ENCODE data around the gene ZBTB44. TPM values are rescaled to one million over a fixed set of nuclear protein-coding genes. Genes with fewer than 3 reads are reported as not detected.

ZBTB44 gene
- total and polyA plus RNA-seq, 7 donors, result 9.2 to 162 (median 73.0) TPM

GRCh38 chr11:130312046-130312445 lies 2.7 kb downstream of the ZBTB44 start:
- Histone ChIP-seq H3K27ac (peak overlapping the region in 1 of 4 donors; percentile 96), H3K9me3 (no peaks in the 10 kb centered on the region), H3K4me1 (peaks cover 0 to 56% (median 42%) of the 10 kb centered on the region in 4 donors), H3K27me3 (no peaks in the 10 kb centered on the region), H3K4me3 (no peak overlapping the region), H3K36me3 (no peaks in the 10 kb centered on the region)
- DNase-seq, result no peak
- intact Hi-C loops (cut with DNase I), result loop anchor here (10.0 kb wide), 3 partner anchors 307 to 583 kb away; partner anchors contain the start of gene PRDM10
- TF ChIP-seq EP300 (IDR thresholded peaks at IDR 0.05) (no peak), POLR2A (IDR thresholded peaks at IDR 0.05) (no peak), POLR2AphosphoS5 (IDR thresholded peaks at IDR 0.05) (no peak)
- TF ChIP-seq, protein P1, sequence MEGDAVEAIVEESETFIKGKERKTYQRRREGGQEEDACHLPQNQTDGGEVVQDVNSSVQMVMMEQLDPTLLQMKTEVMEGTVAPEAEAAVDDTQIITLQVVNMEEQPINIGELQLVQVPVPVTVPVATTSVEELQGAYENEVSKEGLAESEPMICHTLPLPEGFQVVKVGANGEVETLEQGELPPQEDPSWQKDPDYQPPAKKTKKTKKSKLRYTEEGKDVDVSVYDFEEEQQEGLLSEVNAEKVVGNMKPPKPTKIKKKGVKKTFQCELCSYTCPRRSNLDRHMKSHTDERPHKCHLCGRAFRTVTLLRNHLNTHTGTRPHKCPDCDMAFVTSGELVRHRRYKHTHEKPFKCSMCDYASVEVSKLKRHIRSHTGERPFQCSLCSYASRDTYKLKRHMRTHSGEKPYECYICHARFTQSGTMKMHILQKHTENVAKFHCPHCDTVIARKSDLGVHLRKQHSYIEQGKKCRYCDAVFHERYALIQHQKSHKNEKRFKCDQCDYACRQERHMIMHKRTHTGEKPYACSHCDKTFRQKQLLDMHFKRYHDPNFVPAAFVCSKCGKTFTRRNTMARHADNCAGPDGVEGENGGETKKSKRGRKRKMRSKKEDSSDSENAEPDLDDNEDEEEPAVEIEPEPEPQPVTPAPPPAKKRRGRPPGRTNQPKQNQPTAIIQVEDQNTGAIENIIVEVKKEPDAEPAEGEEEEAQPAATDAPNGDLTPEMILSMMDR (IDR thresholded peaks at IDR 0.05), result no peak

DNA sequence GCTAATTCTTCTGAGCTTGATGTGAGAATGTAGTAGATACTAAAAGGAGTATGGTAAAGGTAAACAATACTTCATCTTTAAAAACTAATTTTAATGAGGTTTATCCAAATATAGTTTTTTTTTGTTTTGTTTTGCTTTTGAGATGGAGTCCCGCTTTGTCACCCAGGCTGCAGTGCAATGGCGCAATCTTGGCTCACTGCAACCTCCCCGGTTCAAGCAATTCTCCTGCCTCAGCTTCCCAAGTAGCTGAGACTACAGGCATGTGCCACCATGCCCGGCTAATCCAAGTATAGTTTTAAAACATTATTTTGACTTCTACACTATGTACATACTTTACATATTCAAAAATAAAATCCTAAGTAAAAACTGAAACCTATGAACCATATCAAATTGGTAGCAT lies 4.1 kb downstream of the ZBTB44 start:
- intact Hi-C loops (cut with DNase I), result loop anchor here (10.0 kb wide), 3 partner anchors 306 to 584 kb away; partner anchors contain the start of gene PRDM10

GRCh38 chr11:130308886-130309285 lies 5.8 kb downstream of the ZBTB44 start:
- intact Hi-C loops (cut with DNase I), result no loop called here
- no peaks in the 10 kb centered on the region for H3K27me3 ChIP-seq
- TF ChIP-seq POLR2AphosphoS5 (IDR thresholded peaks at IDR 0.05) (no peak), POLR2A (IDR thresholded peaks at IDR 0.05) (no peak), EP300 (IDR thresholded peaks at IDR 0.05) (no peak)
- TF ChIP-seq, protein P1 (IDR thresholded peaks at IDR 0.05), result no peak
- H3K4me3 ChIP-seq, result no peak overlapping the region
- peaks cover 0 to 52% (median 38%) of the 10 kb centered on the region in 4 donors for H3K4me1 ChIP-seq
- no peak overlapping the region for H3K27ac ChIP-seq
- peaks cover 0 to 3% (median 0%) of the 10 kb centered on the region in 4 donors for H3K9me3 ChIP-seq
- 87 to 92% methylated on average over 2 of the region's 2 CpGs for WGBS, 2 donors
- H3K36me3 ChIP-seq, result no peaks in the 10 kb centered on the region
- DNase-seq, result no peak

More for the DNA sequence above, 4.1 kb downstream of the ZBTB44 start:
- Histone ChIP-seq H3K27me3 (no peaks in the 10 kb centered on the region), H3K27ac (no peak overlapping the region), H3K4me1 (peaks cover 0 to 56% (median 42%) of the 10 kb centered on the region in 4 donors), H3K36me3 (no peaks in the 10 kb centered on the region), H3K4me3 (no peak overlapping the region), H3K9me3 (no peaks in the 10 kb centered on the region)
- 83 to 90% methylated on average over 4 of the region's 4 CpGs for WGBS, 2 donors
- TF ChIP-seq EP300 (IDR thresholded peaks at IDR 0.05) (no peak), POLR2A (IDR thresholded peaks at IDR 0.05) (no peak), POLR2AphosphoS5 (IDR thresholded peaks at IDR 0.05) (no peak)
- TF ChIP-seq, protein P1 (IDR thresholded peaks at IDR 0.05), result no peak
- no peak for DNase-seq

DNA sequence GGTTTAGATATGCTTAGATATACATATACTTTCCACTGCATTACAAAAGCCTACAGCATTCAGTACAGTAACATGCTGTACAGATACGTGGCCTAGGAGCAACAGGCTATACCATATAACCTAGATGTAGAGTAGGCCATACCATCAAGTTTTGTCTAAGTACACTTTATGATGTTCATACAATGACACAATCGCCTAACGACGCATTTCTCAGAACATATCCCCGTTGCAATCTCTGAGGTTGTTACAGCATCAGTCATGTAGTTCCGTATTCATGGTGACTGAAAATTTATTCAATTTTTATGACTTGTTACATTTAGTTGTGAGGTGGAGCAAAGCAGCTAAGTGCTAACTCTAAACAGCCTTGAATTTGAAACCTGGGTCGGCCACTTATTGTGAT lies 6.7 kb downstream of the ZBTB44 start:
- H3K27me3 ChIP-seq, result no peaks in the 10 kb centered on the region
- no peak overlapping the region for H3K27ac ChIP-seq
- no peak overlapping the region for H3K4me3 ChIP-seq
- WGBS, 2 donors, result 91 to 95% methylated on average over 7 of the region's 7 CpGs
- H3K36me3 ChIP-seq, result no peaks in the 10 kb centered on the region
- peaks cover 0 to 47% (median 36%) of the 10 kb centered on the region in 4 donors for H3K4me1 ChIP-seq
- no peak for DNase-seq
- TF ChIP-seq POLR2AphosphoS5 (IDR thresholded peaks at IDR 0.05) (no peak), EP300 (IDR thresholded peaks at IDR 0.05) (no peak), POLR2A (IDR thresholded peaks at IDR 0.05) (no peak)
- TF ChIP-seq, protein P1 (IDR thresholded peaks at IDR 0.05), result no peak
- intact Hi-C loops (cut with DNase I), result no loop called here
- peaks cover 0 to 3% (median 0%) of the 10 kb centered on the region in 4 donors for H3K9me3 ChIP-seq

- Histone ChIP-seq H3K36me3 (no peaks in the 10 kb centered on the region), H3K4me3 (no peak overlapping the region), H3K27ac (no peak overlapping the region), H3K4me1 (peaks cover 0 to 30% (median 16%) of the 10 kb centered on the region in 4 donors), H3K9me3 (peaks cover 0 to 3% (median 0%) of the 10 kb centered on the region in 4 donors), H3K27me3 (no peaks in the 10 kb centered on the region)
- WGBS, 2 donors, result 77 to 93% methylated on average over 2 of the region's 2 CpGs
- intact Hi-C loops (cut with DNase I), result no loop called here
- TF ChIP-seq POLR2A (IDR thresholded peaks at IDR 0.05) (no peak), EP300 (IDR thresholded peaks at IDR 0.05) (no peak)
- DNase-seq, result no peak
Measured at GRCh38 chr11:130304651-130305050, 10.1 kb downstream of the ZBTB44 start.

Data from sigmoid colon (tissue), 7 donors.